Smooth muscle cell (in vitro differentiated cells): ENCODE measurements around the gene IBSP. TPM values are rescaled to one million over a fixed set of nuclear protein-coding genes. Genes with fewer than 3 reads are reported as not detected.

Source experiments
- DNase-seq: peaks from one replicate; lab custom pipeline; 2025; ENCODE audit not compliant: unreplicated experiment; lab: John Stamatoyannopoulos, UW
- H2AFZ ChIP-seq: fragments of 200-600 bp; sonication (generic); 2 replicates; pipeline ENCODE4 v1.6.0; 2016; ENCODE audit warnings: antibody characterized with exemption, low read depth, mild to moderate bottlenecking
- H3F3A ChIP-seq: fragments of 200-600 bp; sonication (generic); 2 replicates; pipeline ENCODE4 v1.6.0; 2017; ENCODE audit warnings: antibody characterized with exemption, low read depth
- H3K27ac ChIP-seq: fragments of 200-600 bp; sonication (generic); 2 replicates; pipeline ENCODE4 v1.5.1; 2016; ENCODE audit warnings: low read depth, mild to moderate bottlenecking
- H3K27me3 ChIP-seq: fragments of 200-600 bp; sonication (generic); 2 replicates; pipeline ENCODE4 v1.6.1; 2016; ENCODE audit warnings: low read depth, mild to moderate bottlenecking
- H3K36me3 ChIP-seq: fragments of 200-600 bp; sonication (generic); 2 replicates; pipeline ENCODE4 v1.5.1; 2016; ENCODE audit warnings: low read depth
- H3K4me1 ChIP-seq: fragments of 200-600 bp; sonication (generic); 2 replicates; pipeline ENCODE4 v1.5.1; 2016; ENCODE audit warnings: low read depth
- H3K4me2 ChIP-seq: fragments of 200-600 bp; sonication (generic); 2 replicates; pipeline ENCODE4 v1.6.0; 2016; ENCODE audit warnings: mild to moderate bottlenecking
- H3K4me3 ChIP-seq: fragments of 200-600 bp; sonication (generic); 2 replicates; pipeline ENCODE4 v1.5.1; 2016; ENCODE audit warnings: mild to moderate bottlenecking
- H3K79me2 ChIP-seq: fragments of 200-600 bp; sonication (generic); 2 replicates; pipeline ENCODE4 v1.6.0; 2016; ENCODE audit warnings: low read depth, mild to moderate bottlenecking
- H3K9ac ChIP-seq: fragments of 200-600 bp; sonication (generic); 2 replicates; pipeline ENCODE4 v1.6.0; 2016; ENCODE audit warnings: low read depth
- H3K9me3 ChIP-seq: fragments of 200-600 bp; sonication (generic); replicated peaks from 2 replicates; pipeline ENCODE4 v1.5.1; 2016; ENCODE audit warnings: low read depth
- H4K20me1 ChIP-seq: fragments of 200-600 bp; sonication (generic); 2 replicates; pipeline ENCODE4 v1.6.0; 2016; ENCODE audit warnings: low read depth
- WGBS: methylation state at CpG from one replicate; pipeline ENCODE4 v1.1.7; 2016; ENCODE audit warnings: low lambda C conversion rate; 5-methylcytosine and 5-hydroxymethylcytosine counted together
- polyA plus RNA-seq: library from polyadenylated mRNA; unstranded; fragments of >200 nt; fragmentation: Nextera tagmentation; extraction: Ambion mirVana; gene quantifications from 2 replicates; pipeline ENCODE4 v1.2.1, GENCODE V29; 2016
- total RNA-seq: library from RNA; depleted of rRNA; stranded (reverse); fragments of >200 nt; gene quantifications from 2 replicates; pipeline ENCODE4 v1.2.3, GENCODE V29; 2014
- TF ChIP-seq, protein P1 (sequence below): fragments of 200-600 bp; sonication (generic); IDR thresholded peaks from 2 replicates; pipeline ENCODE4 v1.5.1; 2017; ENCODE audit warnings: borderline replicate concordance, mild to moderate bottlenecking, antibody characterized with exemption; ENCODE audit not compliant: insufficient read depth, poor library complexity, severe bottlenecking

Gene IBSP
- total and polyA plus RNA-seq, 2 experiments from 2014 or later, result not detected

GRCh38 chr4:87834401-87834800 is 35.0 kb downstream of the IBSP start:
- Histone ChIP-seq H3K9ac (peak overlapping the region; percentile 57), H3K79me2 (no peaks in the 10 kb centered on the region), H3K27ac (peak overlapping the region; percentile 87), H3K27me3 (no peaks in the 10 kb centered on the region), H2AFZ (peak overlapping the region; percentile 71), H3K9me3 (no peaks in the 10 kb centered on the region), H3K4me3 (no peak overlapping the region), H4K20me1 (no peaks in the 10 kb centered on the region), H3K36me3 (no peaks in the 10 kb centered on the region), H3K4me2 (peak overlapping the region; percentile 67), H3K4me1 (peaks cover 11% of the 10 kb centered on the region), H3F3A (peaks cover 3% of the 10 kb centered on the region)
- no peak for DNase-seq
- WGBS, result 72% methylated on average over 2 of the region's 2 CpGs
- TF ChIP-seq, protein P1, sequence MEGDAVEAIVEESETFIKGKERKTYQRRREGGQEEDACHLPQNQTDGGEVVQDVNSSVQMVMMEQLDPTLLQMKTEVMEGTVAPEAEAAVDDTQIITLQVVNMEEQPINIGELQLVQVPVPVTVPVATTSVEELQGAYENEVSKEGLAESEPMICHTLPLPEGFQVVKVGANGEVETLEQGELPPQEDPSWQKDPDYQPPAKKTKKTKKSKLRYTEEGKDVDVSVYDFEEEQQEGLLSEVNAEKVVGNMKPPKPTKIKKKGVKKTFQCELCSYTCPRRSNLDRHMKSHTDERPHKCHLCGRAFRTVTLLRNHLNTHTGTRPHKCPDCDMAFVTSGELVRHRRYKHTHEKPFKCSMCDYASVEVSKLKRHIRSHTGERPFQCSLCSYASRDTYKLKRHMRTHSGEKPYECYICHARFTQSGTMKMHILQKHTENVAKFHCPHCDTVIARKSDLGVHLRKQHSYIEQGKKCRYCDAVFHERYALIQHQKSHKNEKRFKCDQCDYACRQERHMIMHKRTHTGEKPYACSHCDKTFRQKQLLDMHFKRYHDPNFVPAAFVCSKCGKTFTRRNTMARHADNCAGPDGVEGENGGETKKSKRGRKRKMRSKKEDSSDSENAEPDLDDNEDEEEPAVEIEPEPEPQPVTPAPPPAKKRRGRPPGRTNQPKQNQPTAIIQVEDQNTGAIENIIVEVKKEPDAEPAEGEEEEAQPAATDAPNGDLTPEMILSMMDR, result no peak

DNA sequence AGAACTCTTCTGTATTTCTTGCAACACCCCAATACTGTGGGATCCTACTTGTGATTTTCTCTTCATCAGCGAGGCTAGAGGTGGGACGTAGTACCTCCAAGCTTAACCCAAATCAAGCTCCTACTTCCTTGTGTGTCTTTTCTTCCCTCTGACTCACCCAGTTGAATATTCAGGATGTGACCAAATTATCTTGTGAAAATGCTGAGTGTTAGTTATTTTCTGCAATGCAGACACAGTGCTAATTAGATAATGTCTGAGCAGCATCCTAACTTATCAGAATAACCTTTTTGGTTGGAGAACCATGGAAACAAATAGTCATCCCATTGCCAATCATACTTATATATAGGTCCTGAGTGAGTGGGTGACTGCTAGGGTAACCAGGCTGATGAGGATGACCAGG is 35.8 kb downstream of the IBSP start:
- DNase-seq, result no peak
- no peaks in the 10 kb centered on the region for H3K79me2 ChIP-seq
- peak overlapping the region; percentile 67 for H3K4me2 ChIP-seq
- H3K27ac ChIP-seq, result peak overlapping the region; percentile 87
- H4K20me1 ChIP-seq, result no peaks in the 10 kb centered on the region
- peaks cover 11% of the 10 kb centered on the region for H3K4me1 ChIP-seq
- peaks cover 3% of the 10 kb centered on the region for H3F3A ChIP-seq
- peak overlapping the region; percentile 71 for H2AFZ ChIP-seq
- H3K4me3 ChIP-seq, result no peak overlapping the region
- H3K27me3 ChIP-seq, result no peaks in the 10 kb centered on the region
- WGBS, result 34% methylated on average over 2 of the region's 2 CpGs
- H3K9ac ChIP-seq, result peak overlapping the region; percentile 57
- TF ChIP-seq, protein P1, result no peak
- no peaks in the 10 kb centered on the region for H3K9me3 ChIP-seq
- no peaks in the 10 kb centered on the region for H3K36me3 ChIP-seq

GRCh38 chr4:87835743-87836142 is 36.4 kb downstream of the IBSP start:
- TF ChIP-seq, protein P1, result no peak
- Histone ChIP-seq H3K9me3 (no peaks in the 10 kb centered on the region), H2AFZ (peak overlapping the region; percentile 29), H4K20me1 (no peaks in the 10 kb centered on the region), H3K79me2 (no peaks in the 10 kb centered on the region), H3K9ac (peak overlapping the region; percentile 42), H3K27me3 (no peaks in the 10 kb centered on the region), H3F3A (peaks cover 3% of the 10 kb centered on the region), H3K4me3 (no peak overlapping the region), H3K4me2 (peak overlapping the region; percentile 67), H3K27ac (peak overlapping the region; percentile 87), H3K36me3 (no peaks in the 10 kb centered on the region), H3K4me1 (peaks cover 11% of the 10 kb centered on the region)
- no peak for DNase-seq
- WGBS, result 95% methylated on average over 2 of the region's 2 CpGs

- no peaks in the 10 kb centered on the region for H3K79me2 ChIP-seq
- no peaks in the 10 kb centered on the region for H3K9me3 ChIP-seq
- H3K4me1 ChIP-seq, result peaks cover 11% of the 10 kb centered on the region
- no peak overlapping the region for H3K9ac ChIP-seq
- H3F3A ChIP-seq, result peaks cover 3% of the 10 kb centered on the region
- WGBS, result 86% methylated on average over 6 of the region's 6 CpGs
- no peak overlapping the region for H3K4me2 ChIP-seq
- H3K27ac ChIP-seq, result no peak overlapping the region
- H3K4me3 ChIP-seq, result no peak overlapping the region
- TF ChIP-seq, protein P1, result peak; percentile 41
- H3K27me3 ChIP-seq, result no peaks in the 10 kb centered on the region
- no peak overlapping the region for H2AFZ ChIP-seq
- H4K20me1 ChIP-seq, result no peaks in the 10 kb centered on the region
- no peak for DNase-seq
- no peaks in the 10 kb centered on the region for H3K36me3 ChIP-seq
Measured at GRCh38 chr4:87838205-87838604, 38.9 kb downstream of the IBSP start.
